Activated CD8-positive, alpha-beta memory T cell treated with anti-CD3 and anti-CD28 coated beads, Interleukin-2, amount 10 ng/mL, durations not matched to agents 7 days and 5 days (primary cell): ENCODE results near the gene NCLN. TPM values are rescaled to one million over a fixed set of nuclear protein-coding genes. Genes with fewer than 3 reads are reported as not detected.
"Not testable (repeated sequence)": the region's sequence is repeated elsewhere in the genome, so short reads cannot be mapped to it uniquely, and the experiment has no call there.

Experiments used
- ATAC-seq: fragments of 150-1000 bp; cut with Tn5 transposase; one replicate; pipeline ENCODE4 v1.10.0; 2021; ENCODE audit warnings: moderate library complexity
- CTCF ChIA-PET: fragments of 350-600 bp; sonication (Branson Sonifier 250); formaldehyde crosslinking; loops from one replicate; lab custom pipeline; 2021; ENCODE audit warnings: antibody characterized with exemption; lab: Charles Lee
- DNase-seq: peaks from one replicate; pipeline ENCODE4 v3.0.0-alpha.2; 2020
- H3K27ac Mint-ChIP-seq: one replicate; pipeline ENCODE4 v1.8.0; 2021; ENCODE audit warnings: mild to moderate bottlenecking, mixed read lengths
- H3K27me3 Mint-ChIP-seq: one replicate; pipeline ENCODE4 v1.8.0; 2021; ENCODE audit warnings: mixed read lengths
- H3K36me3 Mint-ChIP-seq: one replicate; pipeline ENCODE4 v1.8.0; 2021; ENCODE audit warnings: mild to moderate bottlenecking, mixed read lengths
- H3K4me1 Mint-ChIP-seq: one replicate; pipeline ENCODE4 v1.8.0; 2021; ENCODE audit warnings: mixed read lengths
- H3K4me3 Mint-ChIP-seq: one replicate; pipeline ENCODE4 v1.8.0; 2021; ENCODE audit warnings: mild to moderate bottlenecking, moderate library complexity, mixed read lengths
- H3K9me3 Mint-ChIP-seq: one replicate; pipeline ENCODE4 v1.8.0; 2022; ENCODE audit warnings: low read depth, mixed read lengths
- total RNA-seq, 2 experiments: library from RNA; stranded (reverse); gene quantifications; one replicate each; pipeline ENCODE4 v1.2.3, GENCODE V29; 2021

The NCLN gene
- total RNA-seq, 2 experiments from 2014 or later, result 67.3 to 71.6 TPM

DNA sequence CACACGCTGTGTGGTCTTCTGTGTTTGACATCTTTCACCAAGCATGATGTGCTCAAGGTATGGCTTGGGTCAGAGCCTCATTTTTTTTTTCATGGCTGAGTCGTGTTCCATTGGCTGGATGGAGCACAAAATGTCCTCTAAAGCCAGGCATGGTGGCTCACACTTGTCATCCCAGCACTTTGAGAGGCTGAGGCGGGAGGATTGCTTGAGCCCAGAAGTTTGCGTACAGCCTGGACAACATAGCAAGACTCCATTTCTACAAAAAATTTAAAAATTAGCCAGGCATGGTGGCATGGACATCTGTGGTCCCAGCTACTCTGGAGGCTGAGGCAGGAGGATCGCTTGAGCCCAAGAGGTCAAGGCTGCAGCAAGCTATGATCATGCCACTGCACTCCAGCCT, 35.8 kb downstream of the NCLN start:
- H3K27me3 Mint-ChIP-seq, result peaks cover 12% of the 10 kb centered on the region
- H3K4me3 Mint-ChIP-seq, H3K9me3 Mint-ChIP-seq, DNase-seq, H3K27ac Mint-ChIP-seq, H3K36me3 Mint-ChIP-seq, H3K4me1 Mint-ChIP-seq, ATAC-seq: not testable (repeated sequence)
- CTCF ChIA-PET, result interaction anchor here (1.4 kb wide), 1 partner anchor 11 kb away, joined by 4 read pairs; no protein-coding TSS in a partner anchor

GRCh38 chr19:3222709-3223108, 37.0 kb downstream of the NCLN start:
- Mint-ChIP-seq H3K36me3 (no peaks in the 10 kb centered on the region), H3K27ac (no peak overlapping the region), H3K9me3 (no peaks in the 10 kb centered on the region), H3K4me3 (no peak overlapping the region), H3K27me3 (peaks cover 22% of the 10 kb centered on the region), H3K4me1 (no peaks in the 10 kb centered on the region)
- ATAC-seq (no peak), DNase-seq (no peak)
- CTCF ChIA-PET, result interaction anchor here (1.2 to 1.4 kb wide), 2 partner anchors 13 to 574 kb away, joined by 3 to 4 read pairs; no protein-coding TSS in a partner anchor

DNA sequence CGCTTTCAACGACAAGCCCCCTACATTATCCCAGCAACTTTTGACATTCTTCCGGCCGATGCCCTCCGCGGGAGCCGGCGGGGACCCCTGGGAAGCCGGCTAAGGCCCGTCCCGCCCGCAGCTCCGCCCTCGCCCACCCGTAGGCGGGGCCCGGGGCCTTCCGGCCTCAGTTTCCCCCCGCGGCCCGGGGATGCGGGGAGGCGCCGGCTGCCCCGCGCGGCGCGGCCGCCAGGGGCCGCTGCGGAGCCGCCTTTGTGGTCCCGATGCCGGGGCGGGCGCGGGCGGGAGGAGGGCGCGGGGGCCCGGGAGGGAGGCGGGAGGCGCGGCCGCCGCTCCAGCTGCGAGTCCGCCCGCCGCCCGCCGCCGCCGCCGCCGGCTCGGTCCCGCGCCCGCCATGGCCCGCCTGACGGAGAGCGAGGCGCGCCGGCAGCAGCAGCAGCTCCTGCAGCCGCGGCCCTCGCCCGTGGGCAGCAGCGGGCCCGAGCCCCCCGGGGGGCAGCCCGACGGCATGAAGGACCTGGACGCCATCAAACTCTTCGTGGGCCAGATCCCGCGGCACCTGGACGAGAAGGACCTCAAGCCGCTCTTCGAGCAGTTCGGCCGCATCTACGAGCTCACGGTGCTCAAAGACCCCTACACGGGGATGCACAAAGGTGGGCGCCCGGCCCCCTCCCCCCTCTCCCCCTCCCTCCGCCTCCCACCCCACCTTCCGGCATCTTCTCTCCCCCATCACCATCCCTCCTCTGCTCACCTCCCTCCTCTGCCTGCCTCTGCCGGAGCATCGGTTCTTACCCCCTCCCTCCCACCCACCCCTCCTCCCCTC, 38.8 kb downstream of the NCLN start, which contains the start of gene CELF5:
Gene CELF5 (plus strand): TSS at position 316 of the 823 bp plus-strand sequence. CDS start 79 bp downstream, at position 395.
- peaks cover 33% of the 10 kb centered on the region for H3K27me3 Mint-ChIP-seq
- H3K27ac Mint-ChIP-seq, result no peak within 1 kb of the TSS
- ATAC-seq (peak; percentile 82), DNase-seq (peak; percentile 52)
- no peaks in the 10 kb centered on the region for H3K36me3 Mint-ChIP-seq
- no peaks in the 10 kb centered on the region for H3K9me3 Mint-ChIP-seq
- CTCF ChIA-PET, result interaction anchor here (0.8 to 1.7 kb wide), 8 partner anchors 9 to 205 kb away, joined by 3 to 6 read pairs (median 3); no protein-coding TSS in a partner anchor
- H3K4me1 Mint-ChIP-seq, result no peaks in the 10 kb centered on the region
- no peak within 1 kb of the TSS for H3K4me3 Mint-ChIP-seq

GRCh38 chr19:3225169-3225485, 39.4 kb downstream of the NCLN start:
- Mint-ChIP-seq H3K36me3 (no peaks in the 10 kb centered on the region), H3K9me3 (no peaks in the 10 kb centered on the region), H3K27me3 (peaks cover 35% of the 10 kb centered on the region), H3K4me1 (no peaks in the 10 kb centered on the region), H3K4me3 (no peak overlapping the region), H3K27ac (no peak overlapping the region)
- ATAC-seq, result no peak
- no peak for DNase-seq
- CTCF ChIA-PET, result interaction anchor here (0.8 to 1.1 kb wide), 3 partner anchors 9 to 50 kb away, joined by 3 read pairs; no protein-coding TSS in a partner anchor

DNA sequence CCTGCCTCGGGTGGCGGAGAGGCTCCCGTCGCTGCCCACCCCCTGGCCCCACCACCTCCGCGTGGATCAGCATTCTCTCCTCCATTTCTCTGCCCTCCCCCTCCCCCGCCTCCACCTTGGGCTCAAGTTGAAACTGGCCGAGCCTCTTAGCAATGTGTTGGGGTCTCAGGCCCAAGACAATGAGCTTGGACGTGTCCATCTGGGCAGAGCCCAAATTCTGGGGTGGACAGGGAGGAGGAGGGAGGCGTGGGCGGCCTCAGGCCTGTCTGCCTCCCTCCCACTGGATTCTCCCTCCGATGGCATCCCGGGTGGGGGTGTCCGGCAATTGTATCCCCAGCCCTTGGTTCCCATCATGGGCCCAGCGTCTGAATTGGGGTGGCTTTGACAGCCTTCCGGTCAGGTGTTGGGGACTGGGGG, 40.0 kb downstream of the NCLN start:
- H3K9me3 Mint-ChIP-seq, result no peaks in the 10 kb centered on the region
- H3K4me3 Mint-ChIP-seq, result no peak overlapping the region
- H3K36me3 Mint-ChIP-seq, result no peaks in the 10 kb centered on the region
- no peak for DNase-seq
- ATAC-seq, result no peak
- CTCF ChIA-PET, result no interaction called here
- H3K27me3 Mint-ChIP-seq, result peaks cover 35% of the 10 kb centered on the region
- H3K27ac Mint-ChIP-seq, result no peak overlapping the region
- H3K4me1 Mint-ChIP-seq, result no peaks in the 10 kb centered on the region

DNA sequence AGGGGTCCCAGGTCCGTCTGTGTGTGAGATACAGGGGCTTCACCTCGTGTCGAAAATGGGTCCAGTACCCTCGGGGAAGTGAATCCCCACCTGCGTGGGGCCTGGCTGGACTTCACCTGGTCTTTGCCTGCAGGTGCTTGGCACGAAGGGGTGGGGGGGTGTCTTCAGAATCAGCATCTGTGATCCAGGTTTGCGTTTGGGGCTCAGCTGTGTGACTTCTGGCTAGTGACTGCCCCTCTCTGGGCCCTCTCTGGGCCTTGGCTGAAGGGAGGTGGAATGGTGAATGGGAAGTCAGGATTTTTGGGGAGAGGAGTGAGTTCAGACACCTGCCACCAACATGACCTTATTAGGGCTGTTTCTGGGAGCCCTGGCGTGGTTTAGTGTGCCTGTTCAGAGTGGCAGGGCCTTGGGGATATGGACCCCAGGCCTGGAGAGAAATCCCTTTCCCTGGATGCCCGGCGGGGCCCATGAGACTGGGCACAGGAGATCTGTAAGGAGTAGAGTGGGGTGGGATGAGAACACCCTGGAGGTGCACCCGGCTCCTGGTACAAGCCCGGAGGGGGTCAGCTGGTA, 41.4 kb downstream of the NCLN start:
- Mint-ChIP-seq H3K27ac (no peak overlapping the region), H3K36me3 (no peaks in the 10 kb centered on the region), H3K4me1 (no peaks in the 10 kb centered on the region), H3K4me3 (no peak overlapping the region), H3K9me3 (no peaks in the 10 kb centered on the region), H3K27me3 (peaks cover 35% of the 10 kb centered on the region)
- no peak for DNase-seq
- CTCF ChIA-PET, result no interaction called here
- ATAC-seq, result no peak

DNA sequence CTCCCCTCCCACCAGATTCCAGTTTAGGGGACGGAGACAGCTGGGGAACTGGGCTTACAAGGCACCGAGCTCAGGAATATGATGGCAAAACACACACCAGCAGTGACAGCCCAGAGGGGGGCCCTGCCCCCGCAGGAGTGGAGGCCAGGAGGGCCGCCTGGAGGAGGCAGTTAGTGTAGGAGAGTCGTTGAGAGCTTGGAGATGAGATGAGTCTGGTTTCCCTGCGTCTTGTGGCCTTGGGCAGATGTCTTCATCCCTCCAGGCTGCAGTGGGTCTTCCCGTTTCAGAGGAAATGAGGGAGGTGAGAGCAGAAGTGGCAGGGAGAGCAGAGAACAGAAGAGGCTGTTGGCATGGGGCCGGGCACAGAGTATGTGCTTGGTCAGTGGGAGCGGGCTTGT, 43.6 kb downstream of the NCLN start:
- no peak for DNase-seq
- CTCF ChIA-PET, result interaction anchor here (0.5 to 0.9 kb wide), 2 partner anchors 76 to 200 kb away, joined by 3 to 4 read pairs; no protein-coding TSS in a partner anchor

GRCh38 chr19:3229888-3230496, 44.3 kb downstream of the NCLN start:
- no peak overlapping the region for H3K27ac Mint-ChIP-seq
- DNase-seq (no peak), ATAC-seq (no peak)
- H3K4me1 Mint-ChIP-seq, result no peaks in the 10 kb centered on the region
- no peak overlapping the region for H3K4me3 Mint-ChIP-seq
- no peaks in the 10 kb centered on the region for H3K9me3 Mint-ChIP-seq
- H3K36me3 Mint-ChIP-seq, result no peaks in the 10 kb centered on the region
- H3K27me3 Mint-ChIP-seq, result peaks cover 30% of the 10 kb centered on the region
- CTCF ChIA-PET, result no interaction called here

More for the DNA sequence above, 43.6 kb downstream of the NCLN start:
- H3K27ac Mint-ChIP-seq, result no peak overlapping the region
- H3K27me3 Mint-ChIP-seq, result peaks cover 30% of the 10 kb centered on the region
- H3K4me1 Mint-ChIP-seq, result no peaks in the 10 kb centered on the region
- H3K9me3 Mint-ChIP-seq, result no peaks in the 10 kb centered on the region
- no peaks in the 10 kb centered on the region for H3K36me3 Mint-ChIP-seq
- H3K4me3 Mint-ChIP-seq, result no peak overlapping the region
- no peak for ATAC-seq

GRCh38 chr19:3231288-3231687, 45.6 kb downstream of the NCLN start:
- ATAC-seq (no peak), DNase-seq (no peak)
- Mint-ChIP-seq H3K4me3 (no peak overlapping the region), H3K9me3 (no peaks in the 10 kb centered on the region), H3K27me3 (peaks cover 25% of the 10 kb centered on the region), H3K36me3 (no peaks in the 10 kb centered on the region), H3K27ac (no peak overlapping the region), H3K4me1 (no peaks in the 10 kb centered on the region)
- CTCF ChIA-PET, result no interaction called here

DNA sequence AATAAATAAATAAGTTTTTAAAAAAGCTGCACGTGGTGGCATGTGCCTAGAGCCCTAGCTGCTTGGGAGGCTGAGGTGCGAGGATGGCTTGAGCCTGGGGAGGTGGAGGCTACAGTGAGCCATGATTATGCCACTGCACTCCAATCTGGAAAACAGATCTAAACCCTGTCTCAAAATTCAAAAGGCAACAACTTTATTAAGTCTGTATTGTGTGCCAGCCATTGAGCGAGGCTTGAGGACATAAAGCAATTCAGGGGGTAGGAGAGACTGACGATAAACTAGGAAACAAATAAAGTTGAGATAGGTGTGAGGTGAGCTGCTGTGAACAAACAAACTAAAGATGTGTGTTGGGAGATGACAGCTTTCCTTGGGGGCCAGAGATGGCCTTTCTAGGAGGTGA, 47.4 kb downstream of the NCLN start:
- Mint-ChIP-seq H3K27me3 (peaks cover 9% of the 10 kb centered on the region), H3K4me3 (no peak overlapping the region), H3K36me3 (no peaks in the 10 kb centered on the region), H3K4me1 (no peaks in the 10 kb centered on the region), H3K27ac (no peak overlapping the region), H3K9me3 (no peaks in the 10 kb centered on the region)
- DNase-seq (no peak), ATAC-seq (no peak)
- CTCF ChIA-PET, result interaction anchor here (1.3 kb wide), 1 partner anchor 9 kb away, joined by 4 read pairs; the partner anchor contains the start of gene CELF5

DNA sequence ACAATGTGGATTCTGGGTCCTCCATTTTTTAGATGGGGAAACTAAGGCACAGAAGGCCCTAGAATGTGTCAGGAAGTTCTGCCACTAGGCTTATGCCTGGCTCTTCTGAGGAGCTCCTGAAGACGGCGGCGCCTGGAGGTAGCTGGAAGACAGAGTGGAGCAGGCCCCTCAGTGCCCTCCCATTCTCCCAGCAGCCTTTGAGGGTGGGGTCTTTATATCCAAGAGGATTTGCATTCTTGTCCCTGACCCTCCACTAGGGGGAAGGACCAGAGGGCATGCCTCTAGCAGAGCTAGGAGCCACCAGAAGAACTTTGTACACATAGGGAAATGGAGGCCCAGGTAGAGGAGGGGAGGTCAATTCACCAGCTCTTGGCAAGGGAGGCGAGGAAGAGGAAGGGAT, 48.1 kb downstream of the NCLN start:
- CTCF ChIA-PET, result interaction anchor here (0.8 to 1.3 kb wide), 2 partner anchors 10 to 71 kb away, joined by 3 to 4 read pairs; partner anchors contain the start of gene CELF5
- ATAC-seq, result no peak
- no peak for DNase-seq
- peaks cover 8% of the 10 kb centered on the region for H3K27me3 Mint-ChIP-seq
- H3K36me3 Mint-ChIP-seq, result no peaks in the 10 kb centered on the region
- no peaks in the 10 kb centered on the region for H3K4me1 Mint-ChIP-seq
- H3K9me3 Mint-ChIP-seq, result no peaks in the 10 kb centered on the region
- no peak overlapping the region for H3K27ac Mint-ChIP-seq
- no peak overlapping the region for H3K4me3 Mint-ChIP-seq

GRCh38 chr19:3234800-3235199, 49.1 kb downstream of the NCLN start:
- no peak overlapping the region for H3K27ac Mint-ChIP-seq
- no peaks in the 10 kb centered on the region for H3K27me3 Mint-ChIP-seq
- H3K9me3 Mint-ChIP-seq, result no peaks in the 10 kb centered on the region
- no peaks in the 10 kb centered on the region for H3K36me3 Mint-ChIP-seq
- ATAC-seq, result peak; percentile 42
- CTCF ChIA-PET, result no interaction called here
- no peak overlapping the region for H3K4me3 Mint-ChIP-seq
- H3K4me1 Mint-ChIP-seq, result no peaks in the 10 kb centered on the region
- peak; percentile 46 for DNase-seq

DNA sequence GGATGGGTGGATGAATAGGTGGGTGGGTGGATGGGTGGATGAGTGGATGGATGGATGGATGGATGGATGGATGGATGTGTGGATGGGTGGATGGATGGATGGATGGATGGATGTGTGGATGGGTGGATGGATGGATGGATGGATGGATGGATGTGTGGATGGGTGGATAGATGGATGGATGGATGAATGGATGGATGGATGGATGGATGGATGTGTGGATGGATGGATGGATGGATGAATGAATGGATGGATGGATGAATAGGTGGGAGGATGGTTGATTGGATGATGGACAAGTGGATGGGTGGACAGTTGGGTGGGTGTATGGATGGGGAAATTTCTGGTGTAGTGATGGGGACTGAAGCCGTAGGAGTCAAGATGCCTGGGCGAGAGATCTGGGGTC, 49.9 kb downstream of the NCLN start:
- H3K27me3 Mint-ChIP-seq, H3K27ac Mint-ChIP-seq, H3K9me3 Mint-ChIP-seq, ATAC-seq, CTCF ChIA-PET, H3K4me3 Mint-ChIP-seq, H3K4me1 Mint-ChIP-seq, DNase-seq, H3K36me3 Mint-ChIP-seq: not testable (repeated sequence)
